GM18909 (cell line): Measurements from ENCODE around the gene PRKCE.

ENCODE experiments used
- ATAC-seq: cut with Tn5 transposase; IDR thresholded peaks from one replicate; pipeline ENCODE4 v1.9.1; 2021; ENCODE audit warnings: mild to moderate bottlenecking; ENCODE audit not compliant: unreplicated experiment, poor library complexity

Gene PRKCE

DNA sequence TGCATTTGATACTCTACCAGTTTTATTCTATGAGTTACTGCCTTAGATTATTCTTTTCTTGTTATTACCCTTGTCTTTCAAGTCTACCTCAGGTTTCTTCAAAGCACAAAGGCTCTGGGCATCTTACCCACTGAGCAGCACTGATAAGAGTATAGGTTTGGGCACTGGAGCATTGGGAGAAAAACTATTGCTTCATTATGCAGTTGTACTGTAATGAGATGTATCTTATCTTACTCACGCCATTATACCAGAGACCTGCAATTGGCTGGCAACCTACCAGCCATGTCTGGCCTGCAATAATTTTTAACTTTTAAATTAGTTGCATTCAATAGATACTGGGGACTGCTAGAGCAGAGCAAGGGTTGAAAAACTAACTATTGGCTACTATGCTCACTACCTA is 21.5 kb upstream of the PRKCE start:
- no peak for ATAC-seq

DNA sequence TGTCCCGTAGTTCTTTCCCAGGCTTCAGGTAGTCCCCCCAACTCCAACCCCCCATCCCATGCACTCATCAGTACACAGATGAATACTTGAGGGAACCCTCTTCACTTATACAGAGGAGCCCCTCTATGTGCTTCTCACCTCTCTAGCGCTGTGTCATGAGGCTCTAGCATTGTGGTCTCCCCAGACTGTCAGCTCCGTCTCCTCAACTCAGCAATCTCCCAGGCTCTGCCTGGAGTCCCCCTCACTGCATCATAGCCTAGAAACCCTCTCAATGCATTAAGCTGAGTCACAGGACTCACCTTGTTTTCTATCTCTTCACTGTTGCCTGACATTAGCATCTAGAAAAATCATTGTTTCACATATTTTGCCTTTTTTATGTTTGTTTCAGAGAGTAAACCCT is 20.2 kb upstream of the PRKCE start:
- ATAC-seq, result no peak

DNA sequence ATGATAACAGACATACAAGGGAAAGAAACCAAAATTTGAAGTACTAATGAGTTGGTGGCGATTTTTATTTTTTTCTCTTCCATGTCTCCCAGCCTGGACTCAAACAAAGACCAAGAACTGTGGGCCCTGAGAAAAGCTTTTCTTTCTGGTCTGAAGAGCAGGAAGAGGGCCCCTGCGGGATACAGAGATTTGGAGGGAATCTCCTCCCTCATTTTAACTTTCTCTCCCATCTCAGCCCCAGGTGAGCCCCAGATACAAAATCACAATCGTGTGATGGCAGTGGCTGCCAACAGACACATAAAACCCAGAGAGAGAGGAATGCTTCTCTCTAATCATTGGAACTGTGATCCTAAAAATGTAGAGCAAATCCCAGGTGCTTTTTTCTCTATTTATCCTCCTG is 19.5 kb upstream of the PRKCE start:
- ATAC-seq, result no peak

DNA sequence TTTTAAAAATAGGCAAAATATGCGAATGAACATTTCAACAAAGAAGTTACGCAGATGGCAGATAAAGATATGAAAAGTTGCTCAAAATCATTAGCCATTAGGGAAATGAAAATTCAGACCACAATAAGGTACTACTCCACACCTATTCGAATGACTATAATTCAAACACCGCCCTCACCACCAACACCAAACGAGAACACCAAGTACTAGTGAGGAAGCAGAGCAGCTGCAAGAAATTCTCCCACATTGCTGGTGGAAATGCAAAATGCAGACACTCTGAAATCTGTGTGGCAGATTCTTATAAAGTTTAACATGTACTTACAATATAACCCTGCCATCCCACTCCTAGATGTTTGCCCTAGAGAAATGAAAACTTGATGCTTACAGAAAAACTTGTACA is 17.3 kb upstream of the PRKCE start:
- ATAC-seq, result no peak

DNA sequence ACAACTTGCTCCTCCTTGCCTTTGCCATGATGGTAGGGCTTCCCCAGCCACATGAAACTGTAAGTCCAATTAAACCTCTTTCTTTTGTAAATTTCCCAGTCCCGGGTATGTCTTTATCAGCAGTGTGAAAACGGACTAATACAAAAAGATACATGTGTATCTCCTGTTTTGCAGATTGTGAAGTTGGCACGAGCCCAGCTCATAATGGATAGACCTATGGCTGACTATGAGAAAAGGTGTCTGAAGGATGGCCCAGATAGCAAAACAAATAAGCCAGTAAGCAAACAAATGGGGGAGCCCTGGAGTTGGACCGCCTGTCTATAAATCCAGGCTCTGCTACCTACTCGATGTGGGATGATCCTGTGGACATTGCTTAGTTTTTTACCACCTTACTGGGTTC is 15.5 kb upstream of the PRKCE start:
- no peak for ATAC-seq

DNA sequence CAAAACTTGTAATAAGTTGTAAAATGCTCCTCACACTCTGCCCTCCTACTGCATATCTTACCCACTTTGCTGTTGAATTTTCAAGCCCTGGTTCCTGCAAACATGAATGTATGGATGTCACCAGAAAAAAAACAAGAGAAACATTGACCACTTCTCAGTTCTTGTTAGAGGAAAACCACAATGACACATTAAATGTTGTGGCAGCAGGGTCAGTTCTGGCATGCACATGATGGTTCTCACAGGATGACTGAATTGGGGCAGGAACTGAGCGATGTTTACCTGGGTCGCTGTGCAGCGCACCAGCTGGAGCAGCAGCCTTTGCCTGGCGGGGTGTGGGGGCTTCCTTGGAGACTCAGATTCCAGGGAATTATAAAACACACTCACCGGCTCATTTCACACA is 14.0 kb upstream of the PRKCE start:
- peak; percentile 77 for ATAC-seq

DNA sequence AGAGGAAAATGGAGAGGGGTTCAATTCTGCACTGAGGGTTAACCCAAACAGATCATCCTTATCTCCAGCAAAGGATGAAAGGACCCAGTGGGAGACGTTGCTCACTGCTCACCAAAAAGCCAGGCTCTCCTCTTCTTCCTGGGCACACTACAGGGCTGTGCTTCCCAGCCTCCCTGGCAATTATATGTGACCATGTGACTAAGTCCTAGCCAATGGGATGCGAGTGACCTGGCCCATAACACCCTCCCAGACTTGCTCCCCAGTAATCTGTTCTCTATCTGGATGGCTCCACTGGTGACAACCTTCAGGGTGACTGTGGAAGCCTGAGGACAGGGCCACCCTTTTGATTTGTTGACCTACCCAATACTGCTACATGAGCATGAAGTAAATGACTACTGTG is 10.9 kb upstream of the PRKCE start:
- no peak for ATAC-seq

DNA sequence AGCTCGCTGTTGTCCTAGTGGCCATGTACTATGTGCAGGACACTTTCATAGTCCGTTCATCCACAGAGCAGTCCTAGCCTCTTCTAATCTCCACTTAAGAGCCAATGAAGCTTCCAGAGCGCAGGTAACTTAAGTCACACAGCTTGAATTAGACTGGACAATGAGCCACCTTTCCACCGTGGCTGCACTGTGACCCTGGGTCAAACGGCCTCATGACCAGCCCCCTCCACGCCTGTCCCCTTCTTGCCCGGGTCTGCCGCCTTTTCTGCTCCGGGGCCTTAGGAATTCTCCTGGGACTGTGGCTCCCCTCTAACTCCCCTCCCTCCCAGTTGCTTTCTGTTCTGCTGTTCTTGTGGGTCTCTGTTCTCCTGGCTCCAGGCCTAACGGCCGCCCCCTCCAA is 8.4 kb upstream of the PRKCE start:
- no peak for ATAC-seq

DNA sequence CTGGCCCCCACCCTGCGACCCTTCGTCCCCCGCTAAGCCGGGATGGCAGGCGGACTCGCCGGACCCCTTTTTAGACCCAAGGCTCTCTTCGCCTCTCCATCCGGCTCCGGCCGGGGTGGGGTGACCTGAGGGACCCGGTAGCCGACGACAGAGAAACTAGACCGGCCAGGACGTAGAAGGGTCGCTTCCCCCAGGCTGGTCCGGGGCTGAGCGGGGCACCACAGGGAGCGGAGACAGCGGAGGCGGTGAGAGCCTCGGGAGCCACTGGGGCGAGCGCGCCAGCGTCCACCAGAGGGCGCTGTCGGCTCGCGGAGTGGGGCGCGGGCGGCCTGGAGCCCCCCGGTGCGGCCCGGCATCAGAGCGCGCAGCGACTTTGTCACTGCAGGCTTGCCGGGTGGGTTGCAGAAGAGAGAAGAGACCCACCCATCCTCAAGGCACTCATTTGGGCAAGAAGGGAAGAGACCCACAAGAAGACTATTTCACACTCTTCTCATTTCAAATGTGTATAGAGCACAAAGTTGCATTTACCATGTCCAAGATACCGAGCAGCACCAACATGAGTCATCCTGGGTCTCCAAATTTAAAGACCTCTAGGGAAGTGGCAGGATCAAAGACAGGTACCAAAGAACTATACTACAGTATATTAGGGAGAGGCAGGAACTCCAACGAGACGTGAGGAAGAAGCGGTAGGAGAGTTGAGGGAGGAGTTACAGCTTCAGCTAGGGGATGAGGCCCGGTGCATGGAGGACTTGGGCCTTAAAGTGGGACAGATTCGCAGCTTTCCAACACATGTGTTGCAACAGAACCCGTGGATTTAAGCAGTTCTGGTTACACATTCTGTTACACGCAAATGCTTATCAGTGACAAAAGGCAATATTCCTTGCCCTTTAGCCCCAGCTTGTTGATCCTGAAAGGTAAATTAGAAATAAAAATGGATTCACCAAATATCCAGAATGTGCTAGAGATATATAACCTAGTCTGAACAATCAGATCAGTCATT is 7.6 kb upstream of the PRKCE start:
- peak; percentile 81 for ATAC-seq

DNA sequence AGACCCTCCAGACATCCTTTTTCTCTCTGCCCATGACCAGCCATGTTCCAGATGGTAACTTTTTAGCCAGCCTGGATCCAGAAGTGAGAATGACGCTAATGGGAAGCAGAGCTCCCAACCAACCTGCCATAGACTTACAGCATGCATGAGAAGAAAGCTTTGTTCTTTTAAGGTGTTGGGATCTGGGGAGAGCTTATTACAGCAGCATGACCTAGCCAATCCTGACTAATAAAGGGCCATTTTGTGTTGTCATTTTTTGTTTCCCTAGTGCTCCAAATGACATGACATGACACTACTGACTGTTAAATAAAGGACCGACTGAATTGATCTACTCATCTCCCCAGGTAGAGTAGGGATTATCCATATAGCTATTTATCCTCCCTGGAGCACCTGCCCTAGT is 5.2 kb upstream of the PRKCE start:
- ATAC-seq, result no peak

DNA sequence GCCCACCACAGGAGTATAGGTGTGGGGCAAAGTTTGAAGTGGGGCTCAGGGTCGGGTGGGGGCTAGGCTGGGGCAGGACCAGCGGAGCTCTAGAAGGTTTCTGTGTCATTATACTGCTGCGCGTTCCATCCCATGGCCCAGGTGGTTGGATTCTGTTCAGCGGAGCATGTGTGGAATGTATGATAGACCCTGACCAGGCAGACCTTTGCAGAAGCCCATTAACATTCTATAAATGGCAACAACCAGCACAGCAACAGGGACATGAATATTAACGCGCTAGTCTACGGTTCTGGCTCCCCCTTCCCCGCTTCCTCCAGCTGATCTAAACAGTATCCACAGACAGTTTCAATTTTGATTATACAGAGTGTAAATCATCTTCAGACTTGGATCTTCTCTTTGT is 4.1 kb upstream of the PRKCE start:
- ATAC-seq, result no peak

DNA sequence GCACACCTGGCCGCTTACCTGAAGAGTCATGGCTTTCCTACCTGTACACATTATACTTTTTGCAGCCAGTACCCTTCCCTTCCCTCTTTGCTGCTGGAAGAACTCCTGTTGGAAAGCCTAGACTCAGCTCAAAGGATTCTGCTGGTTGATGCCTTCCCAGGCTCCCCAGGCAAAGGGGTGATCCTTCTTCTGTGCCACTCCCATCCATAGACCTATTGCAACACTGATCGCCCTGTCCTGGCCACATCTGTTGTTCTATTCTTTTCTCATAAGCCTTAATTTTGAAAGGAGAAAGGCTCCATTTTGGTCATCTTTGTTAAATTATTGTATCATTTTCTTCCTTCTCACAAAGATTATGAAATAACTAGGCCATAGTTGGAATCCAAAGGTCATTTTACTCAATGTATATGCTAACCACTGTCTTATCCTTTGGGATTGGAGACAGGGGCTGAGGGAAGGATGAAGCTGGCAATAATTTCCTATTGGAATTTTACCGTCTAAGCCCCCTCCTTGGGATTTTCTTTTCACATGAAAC is 3.4 kb upstream of the PRKCE start:
- no peak for ATAC-seq

DNA sequence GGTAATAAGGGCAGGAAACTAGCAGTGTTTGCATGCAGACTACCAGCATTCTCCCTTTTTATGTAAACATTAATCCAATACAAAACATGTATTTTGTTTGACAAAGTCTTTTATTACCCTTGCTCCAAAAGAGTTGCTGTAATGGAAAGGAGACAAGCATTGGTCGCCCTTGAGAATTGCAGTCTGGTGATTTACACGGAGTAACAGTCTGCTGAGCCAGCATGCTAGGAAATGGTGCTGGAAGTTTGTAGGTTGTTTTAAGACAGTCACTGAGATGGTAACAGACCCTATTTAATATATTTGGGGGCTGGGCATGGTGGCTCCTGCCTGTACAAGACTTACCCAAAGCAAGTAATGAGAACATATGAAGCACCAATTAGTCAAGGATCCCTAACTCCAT is 2.8 kb upstream of the PRKCE start:
- ATAC-seq, result no peak

DNA sequence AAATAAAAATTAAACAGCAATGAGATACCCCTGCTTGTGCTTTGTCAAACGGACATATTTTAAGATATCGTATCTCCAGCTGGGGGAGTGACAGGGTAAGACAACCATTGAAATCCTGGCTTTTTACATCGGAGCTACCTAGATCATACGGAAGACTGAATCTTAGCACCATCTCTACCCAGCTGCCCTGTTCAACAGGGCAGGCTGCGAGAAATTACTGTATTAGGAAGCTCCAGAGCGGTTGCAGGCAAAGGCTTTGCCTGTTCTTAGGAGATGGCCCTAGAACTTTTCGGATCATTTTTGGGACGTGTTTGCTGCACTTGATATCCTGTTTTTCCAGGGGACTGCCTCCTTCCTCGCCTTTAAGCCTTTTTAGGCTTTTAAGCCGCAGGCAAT is 2.0 kb upstream of the PRKCE start:
- ATAC-seq, result no peak

DNA sequence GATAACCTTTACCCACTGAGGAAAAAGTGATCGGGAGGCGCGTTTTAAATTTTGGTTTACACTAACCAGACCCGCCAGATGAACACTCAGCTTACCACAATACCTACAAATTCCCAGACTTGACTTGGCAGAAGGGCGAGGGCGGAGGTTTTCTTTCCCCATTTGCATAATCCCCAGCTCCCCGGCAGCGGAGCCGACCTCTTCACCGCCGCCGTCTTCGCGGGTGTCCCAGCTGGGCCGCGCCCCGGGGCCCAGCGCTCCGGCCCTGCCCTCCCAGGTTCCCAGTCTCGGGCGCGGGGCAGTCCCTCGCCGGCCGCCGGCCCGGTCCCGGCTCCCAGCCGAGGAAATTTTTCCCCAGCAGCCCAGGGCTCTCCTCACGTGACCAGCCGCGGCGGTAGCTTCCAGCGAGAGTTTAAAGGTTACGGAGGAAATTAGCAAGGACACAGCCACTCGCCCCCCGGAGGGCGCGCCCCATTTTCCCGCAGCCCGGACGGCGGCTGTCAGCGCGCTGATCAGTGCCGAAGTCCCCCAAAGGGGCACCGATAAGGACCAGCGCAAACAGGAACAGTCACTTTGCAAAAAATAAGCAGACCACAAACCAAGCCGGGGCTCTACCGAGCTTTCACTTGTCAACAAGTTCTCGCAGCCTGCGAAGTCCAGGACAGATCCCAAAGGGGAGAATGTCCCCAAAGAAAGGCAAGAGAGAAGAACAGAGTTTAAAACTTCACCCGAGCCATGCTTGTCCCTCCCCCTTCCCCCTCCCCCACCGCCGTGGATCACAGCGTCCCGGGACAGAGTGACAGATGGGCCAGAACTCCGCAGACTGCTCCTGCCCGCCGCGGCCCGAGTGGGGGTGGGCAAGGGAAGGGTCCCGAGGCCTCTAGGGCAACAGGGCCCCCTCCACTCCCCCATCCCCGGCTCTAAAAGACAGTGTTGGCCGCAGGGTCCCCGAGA is 1.3 kb upstream of the PRKCE start:
- peak; percentile 23 for ATAC-seq

DNA sequence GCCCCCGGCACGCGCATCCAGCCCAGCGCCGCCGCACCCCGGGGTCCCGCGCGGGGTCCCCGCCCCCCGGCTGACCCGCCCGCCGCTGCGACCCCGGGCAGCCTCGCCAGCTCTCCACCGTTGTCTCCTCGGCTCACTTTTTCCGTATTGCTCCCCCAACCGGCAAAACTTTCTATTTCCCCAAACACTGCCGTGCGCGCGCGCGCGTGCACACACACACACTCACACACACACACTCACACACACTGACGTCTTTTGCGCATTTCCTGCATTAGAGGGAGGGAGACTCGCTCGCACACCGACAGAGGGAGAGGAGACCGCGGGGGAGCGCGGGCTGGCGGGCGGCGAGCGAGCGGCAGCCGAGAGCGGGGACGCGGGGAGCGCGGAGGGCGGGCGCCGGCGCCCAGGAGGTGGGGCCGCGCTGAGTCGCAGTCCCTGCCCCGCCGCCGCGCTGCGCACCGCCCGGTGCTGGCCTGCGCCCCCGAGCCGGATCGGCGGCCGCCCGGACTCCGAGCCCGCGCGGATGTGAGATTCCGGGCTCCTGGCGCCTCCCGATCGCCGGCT is 542 bp upstream of the PRKCE start:
- peak; percentile 75 for ATAC-seq

DNA sequence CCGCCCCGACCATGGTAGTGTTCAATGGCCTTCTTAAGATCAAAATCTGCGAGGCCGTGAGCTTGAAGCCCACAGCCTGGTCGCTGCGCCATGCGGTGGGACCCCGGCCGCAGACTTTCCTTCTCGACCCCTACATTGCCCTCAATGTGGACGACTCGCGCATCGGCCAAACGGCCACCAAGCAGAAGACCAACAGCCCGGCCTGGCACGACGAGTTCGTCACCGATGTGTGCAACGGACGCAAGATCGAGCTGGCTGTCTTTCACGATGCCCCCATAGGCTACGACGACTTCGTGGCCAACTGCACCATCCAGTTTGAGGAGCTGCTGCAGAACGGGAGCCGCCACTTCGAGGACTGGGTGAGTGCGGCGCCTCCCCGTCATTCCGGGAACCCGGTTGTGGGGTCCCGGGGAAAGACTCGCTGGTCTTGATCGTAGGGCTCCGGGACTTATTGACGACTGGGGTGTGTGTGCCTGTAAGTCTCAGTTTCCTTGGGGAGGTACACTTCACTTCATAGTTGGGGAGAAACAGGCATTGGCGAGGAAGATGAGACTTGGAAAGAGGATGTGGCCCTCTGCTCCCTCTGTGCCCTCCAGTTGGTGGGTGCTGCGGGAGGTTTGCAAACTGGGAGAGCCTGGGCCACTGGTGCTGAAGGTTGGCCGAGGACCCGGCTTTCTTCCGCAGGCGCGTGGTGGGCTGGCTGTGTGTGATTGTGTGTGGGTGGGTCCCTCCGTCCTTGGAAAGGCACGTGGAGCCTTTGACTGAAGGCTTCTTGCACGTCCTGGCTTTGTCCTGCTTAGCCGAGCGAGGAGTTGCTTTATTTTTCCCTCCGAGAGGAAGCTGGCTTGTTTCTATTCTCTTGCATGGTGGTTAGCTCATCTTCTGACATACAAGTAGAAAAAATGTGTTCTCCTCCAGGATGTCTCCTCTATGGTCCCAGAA is 886 bp downstream of the PRKCE start:
- no peak for ATAC-seq

DNA sequence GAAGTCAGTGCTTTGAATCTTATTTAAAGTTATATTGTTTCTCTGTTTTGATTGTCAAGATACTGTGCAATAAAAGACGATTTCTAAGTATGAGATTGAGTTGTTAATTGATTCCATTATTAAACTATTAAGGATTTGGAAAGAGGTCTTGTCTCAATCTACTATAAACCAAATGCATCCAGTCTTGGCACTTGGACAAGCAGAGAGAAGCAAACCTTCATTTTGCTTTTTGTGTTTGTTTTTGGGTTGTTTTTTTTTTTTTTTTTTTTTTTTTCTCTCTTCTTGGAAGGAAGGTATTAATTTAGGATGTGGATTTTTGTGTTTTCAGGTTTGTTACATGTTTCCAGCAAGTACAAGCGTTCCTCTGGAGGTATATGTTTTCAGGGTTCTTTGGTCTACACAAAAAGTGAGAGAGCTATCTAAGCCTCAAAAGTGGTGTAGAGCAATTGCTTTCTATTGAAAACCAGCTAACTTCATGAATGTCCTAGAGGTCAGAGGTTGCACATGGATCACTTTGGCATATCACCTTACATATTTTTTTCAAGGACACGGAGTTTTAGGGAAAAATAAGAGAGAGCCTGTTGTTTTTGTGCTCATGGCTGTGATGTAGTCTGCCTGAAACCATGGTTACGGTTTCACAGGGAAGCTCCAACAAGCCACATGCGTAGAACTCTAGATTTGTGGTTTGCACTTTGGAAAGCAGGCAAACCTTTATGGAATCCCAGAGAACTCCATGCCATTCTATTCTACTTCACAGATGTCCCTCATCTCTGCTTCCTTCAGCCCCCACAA is 1.8 kb downstream of the PRKCE start:
- ATAC-seq, result no peak

DNA sequence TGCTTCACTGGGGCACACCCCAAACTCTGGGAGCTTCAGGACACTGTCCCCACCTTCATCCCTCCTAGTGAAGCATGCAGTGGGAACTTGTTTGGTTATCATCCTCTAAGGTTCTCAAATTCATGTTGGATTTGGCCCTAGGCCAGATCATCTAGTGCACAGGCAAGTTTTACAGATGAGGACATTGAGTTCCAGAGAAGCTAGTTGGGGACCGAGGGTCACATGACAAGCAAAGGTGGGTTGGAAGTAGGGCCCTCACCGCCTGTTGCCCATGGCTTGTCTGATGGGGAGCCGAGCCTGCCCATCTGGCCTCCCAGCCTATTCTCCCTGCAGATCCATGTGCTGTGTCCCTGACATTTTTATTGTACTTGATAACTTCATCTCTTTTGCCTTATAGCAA is 2.8 kb downstream of the PRKCE start:
- no peak for ATAC-seq
